Activated CD8-positive, alpha-beta memory T cell treated with anti-CD3 and anti-CD28 coated beads, Interleukin-2, amount 50 U/mL, for 1 hour (primary cell): ENCODE data around the gene CACNB1.

Experiments
- DNase-seq: peaks from one replicate; pipeline ENCODE4 v3.0.0-alpha.2; 2020; ENCODE audit errors: extremely low read depth

Gene CACNB1

GRCh38 chr17:39225959-39226683, 28.7 kb upstream of the CACNB1 start:
- no peak for DNase-seq

GRCh38 chr17:39225308-39225958, 28.0 kb upstream of the CACNB1 start, which contains the start of gene STAC2:
STAC2 (minus strand) TSS chr17:39225945; CDS start chr17:39225502, 443 bp downstream.
- no peak for DNase-seq

- no peak for DNase-seq
Measured at GRCh38 chr17:39224778-39225307, 27.4 kb upstream of the CACNB1 start.

GRCh38 chr17:39223907-39224777, 26.7 kb upstream of the CACNB1 start:
- DNase-seq = no peak

- no peak for DNase-seq
Measured at GRCh38 chr17:39222866-39223834, 25.7 kb upstream of the CACNB1 start.

- no peak for DNase-seq
Measured at GRCh38 chr17:39222151-39222550, 24.7 kb upstream of the CACNB1 start.

- no peak for DNase-seq
Measured at GRCh38 chr17:39221572-39221971, 24.1 kb upstream of the CACNB1 start.

GRCh38 chr17:39219647-39220154, 22.2 kb upstream of the CACNB1 start:
- no peak for DNase-seq

GRCh38 chr17:39218906-39219305, 21.4 kb upstream of the CACNB1 start:
- no peak for DNase-seq

GRCh38 chr17:39217734-39218369, 20.4 kb upstream of the CACNB1 start:
- no peak for DNase-seq

GRCh38 chr17:39213852-39214251, 16.4 kb upstream of the CACNB1 start:
- DNase-seq = no peak

GRCh38 chr17:39212841-39213480, 15.5 kb upstream of the CACNB1 start:
- no peak for DNase-seq

- no peak for DNase-seq
Measured at GRCh38 chr17:39212195-39212810, 14.8 kb upstream of the CACNB1 start.

- no peak for DNase-seq
Measured at GRCh38 chr17:39210093-39210434, 12.6 kb upstream of the CACNB1 start.

- peak; percentile 68 for DNase-seq
Measured at GRCh38 chr17:39209317-39210092, 12.0 kb upstream of the CACNB1 start.

GRCh38 chr17:39208893-39209292, 11.4 kb upstream of the CACNB1 start:
- no peak for DNase-seq

GRCh38 chr17:39208136-39208535, 10.7 kb upstream of the CACNB1 start:
- no peak for DNase-seq

GRCh38 chr17:39205112-39205526, 7.7 kb upstream of the CACNB1 start:
- DNase-seq = no peak

- no peak for DNase-seq
Measured at GRCh38 chr17:39204245-39204644, 6.8 kb upstream of the CACNB1 start.
